Measurements from ENCODE around the gene FOXN4.

DNA sequence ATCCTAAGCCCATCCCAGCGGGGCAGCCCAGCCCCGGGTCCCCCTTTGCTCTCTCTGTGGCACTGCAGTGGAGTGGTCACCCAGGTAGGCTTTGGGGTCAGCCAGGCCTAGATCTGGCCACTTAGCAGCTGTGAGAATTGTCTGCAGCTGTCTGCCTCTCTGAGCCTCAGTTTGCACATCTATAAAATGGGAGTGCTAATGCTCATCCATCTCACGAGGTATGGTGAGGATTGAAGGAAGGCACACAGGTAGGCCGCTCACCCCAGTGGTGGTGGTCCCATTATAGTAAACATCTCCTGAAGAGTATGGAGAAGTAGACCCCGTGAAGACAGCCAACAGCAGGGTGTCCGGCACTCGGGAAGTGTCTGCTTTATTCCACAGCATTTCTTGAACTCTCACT is 9.2 kb downstream of the FOXN4 start:
- TF ChIP-seq, protein P1, sequence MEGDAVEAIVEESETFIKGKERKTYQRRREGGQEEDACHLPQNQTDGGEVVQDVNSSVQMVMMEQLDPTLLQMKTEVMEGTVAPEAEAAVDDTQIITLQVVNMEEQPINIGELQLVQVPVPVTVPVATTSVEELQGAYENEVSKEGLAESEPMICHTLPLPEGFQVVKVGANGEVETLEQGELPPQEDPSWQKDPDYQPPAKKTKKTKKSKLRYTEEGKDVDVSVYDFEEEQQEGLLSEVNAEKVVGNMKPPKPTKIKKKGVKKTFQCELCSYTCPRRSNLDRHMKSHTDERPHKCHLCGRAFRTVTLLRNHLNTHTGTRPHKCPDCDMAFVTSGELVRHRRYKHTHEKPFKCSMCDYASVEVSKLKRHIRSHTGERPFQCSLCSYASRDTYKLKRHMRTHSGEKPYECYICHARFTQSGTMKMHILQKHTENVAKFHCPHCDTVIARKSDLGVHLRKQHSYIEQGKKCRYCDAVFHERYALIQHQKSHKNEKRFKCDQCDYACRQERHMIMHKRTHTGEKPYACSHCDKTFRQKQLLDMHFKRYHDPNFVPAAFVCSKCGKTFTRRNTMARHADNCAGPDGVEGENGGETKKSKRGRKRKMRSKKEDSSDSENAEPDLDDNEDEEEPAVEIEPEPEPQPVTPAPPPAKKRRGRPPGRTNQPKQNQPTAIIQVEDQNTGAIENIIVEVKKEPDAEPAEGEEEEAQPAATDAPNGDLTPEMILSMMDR (IDR thresholded peaks at IDR 0.05 in 4 of 5, conservative IDR thresholded peaks at IDR 0.05 in 1 of 5): no peak
- TF ChIP-seq POLR2A (IDR thresholded peaks at IDR 0.05): no peak

Data from gastrocnemius medialis (tissue), 4 donors.